Measurements from ENCODE around the gene UAP1L1. TPM values are rescaled to one million over a fixed set of nuclear protein-coding genes. Genes with fewer than 3 reads are reported as not detected.

UAP1L1 gene
- total and polyA plus RNA-seq, 2 of the 8 experiments (the other 6 are each of a cell fraction or from before 2014, with no cell fraction given): 2.0 to 5.4 TPM

- no peak overlapping the region for H3K23ac ChIP-seq (ENCODE audit: insufficient read length)
- no peak overlapping the region for H4K5ac ChIP-seq (ENCODE audit: insufficient read length, low read depth, low read length)
- H2AFZ ChIP-seq (ENCODE audit: low read length): no peak overlapping the region
- CTCF ChIA-PET (ENCODE audit: partially characterized antibody): interaction anchor here (0.5 to 2.7 kb wide), 14 partner anchors 9 to 130 kb away, joined by 3 to 9 read pairs (median 4); partner anchors contain the start of gene RNF208
- no peak overlapping the region for H3K4me3 ChIP-seq (ENCODE audit: extremely low read depth in 1 of 4, insufficient read depth in 2 of 4, low read depth in 3 of 4, low read length in 4 of 4)
- peaks cover 0 to 2% of the 10 kb centered on the region in 2 experiments for H4K20me1 ChIP-seq (replicated peaks in 1 of 2; ENCODE audit: control insufficient read depth in 1 of 2, insufficient read depth in 2 of 2, low read length in 2 of 2)
- H2BK5ac ChIP-seq (ENCODE audit: low read depth, low read length): no peak overlapping the region; the same call in 1 of the 2 replicates
- no peaks in the 10 kb centered on the region for H3K4me1 ChIP-seq (replicated peaks in 1 of 4; ENCODE audit: control insufficient read depth in 3 of 4, insufficient read depth in 4 of 4, low read length in 3 of 4)
- no peak overlapping the region for H2BK12ac ChIP-seq (ENCODE audit: low read depth, low read length)
- H2BK20ac ChIP-seq (ENCODE audit: low read length): no peak overlapping the region
- no peak overlapping the region for H3K4me2 ChIP-seq (ENCODE audit: insufficient read depth in 1 of 2, low read depth in 2 of 2, low read length in 2 of 2)
- POLR2A ChIA-PET (ENCODE audit: partially characterized antibody): interaction anchor here (1.1 kb wide), 1 partner anchor 11 kb away, joined by 3 read pairs; no protein-coding TSS in a partner anchor
- no peak overlapping the region for H4K91ac ChIP-seq (replicated peaks; ENCODE audit: insufficient read length, low read length)
- H3K56ac ChIP-seq (replicated peaks; ENCODE audit: insufficient read length, low read depth, low read length): no peak overlapping the region
- H3K36me3 ChIP-seq (ENCODE audit: control insufficient read depth in 2 of 4, insufficient read depth in 4 of 4, low read length in 3 of 4): peaks cover 19 to 34% (median 31%) of the 10 kb centered on the region in 4 experiments; a peak in 7 of 8 replicates
- H3K9me3 ChIP-seq (ENCODE audit: insufficient read depth in 2 of 2, low read depth in 1 of 2, low read length in 1 of 2): peaks cover 20 to 24% of the 10 kb centered on the region in 2 experiments
- H4K8ac ChIP-seq (ENCODE audit: extremely low read depth, insufficient read depth, low read length): no peak overlapping the region
- no peak overlapping the region for H2BK15ac ChIP-seq (ENCODE audit: low read length)
- DNase-seq (ENCODE audit: low read depth in 1 of 2, low spot score in 2 of 2): no peak
- no peaks in the 10 kb centered on the region for H3K27me3 ChIP-seq (replicated peaks in 1 of 4; ENCODE audit: control insufficient read depth in 3 of 4, extremely low read depth in 1 of 4, insufficient read depth in 3 of 4, low read length in 3 of 4)
- no peak overlapping the region for H3K9ac ChIP-seq (replicated peaks in 1 of 4; ENCODE audit: extremely low read depth in 1 of 4, low read depth in 3 of 4, low read length in 3 of 4)
- no peak overlapping the region for H3K27ac ChIP-seq (ENCODE audit: low read depth, low read length)
- no peaks in the 10 kb centered on the region for H3K23me2 ChIP-seq (ENCODE audit: low read depth, low read length)
- WGBS, 2 experiments (ENCODE audit: extremely low coverage in 1 of 2, insufficient coverage in 1 of 2, insufficient read length in 1 of 2, insufficient replicate concordance in 2 of 2, low coverage in 1 of 2, low lambda C conversion rate in 2 of 2, missing lambda C conversion rate in 1 of 2): 92% methylated on average over 20 of the region's 31 CpGs; no CpG with 5 or more reads in 1 of the 2 experiments
- TF ChIP-seq SP1 (IDR thresholded peaks at IDR 0.05; ENCODE audit: low read depth, low read length) (no peak), SP2 (IDR thresholded peaks at IDR 0.05; ENCODE audit: low read length) (no peak)
- H3K18ac ChIP-seq (ENCODE audit: extremely low read depth, low read length): no peak overlapping the region
- no peak overlapping the region for H3K4ac ChIP-seq (replicated peaks; ENCODE audit: insufficient read length, low read depth, low read length)
- no peak overlapping the region for H3K14ac ChIP-seq (ENCODE audit: insufficient read length)
- no peak overlapping the region for H2BK120ac ChIP-seq (replicated peaks; ENCODE audit: low read depth, low read length)
- peaks cover 2% of the 10 kb centered on the region for H3K79me1 ChIP-seq (ENCODE audit: low read depth, low read length)
- no peak for FAIRE-seq
- no peak overlapping the region for H2AK5ac ChIP-seq (ENCODE audit: low read depth, low read length)
- no peaks in the 10 kb centered on the region for H3K79me2 ChIP-seq (ENCODE audit: control insufficient read depth in 1 of 2, insufficient read depth in 2 of 2, low read length in 2 of 2)
Observed at GRCh38 chr9:137105814-137106661, 28.7 kb downstream of the UAP1L1 start.
